ENCODE data around the gene SMURF1. TPM values are rescaled to one million over a fixed set of nuclear protein-coding genes. Genes with fewer than 3 reads are reported as not detected.
A peak's percentile ranks its signal among the peaks of the same experiment; 100 is the strongest.

Gene SMURF1
- 10 to 100 TPM; 26.8 to 44.7 (median 31.5) TPM for total RNA-seq

- TF ChIP-seq, protein P1, sequence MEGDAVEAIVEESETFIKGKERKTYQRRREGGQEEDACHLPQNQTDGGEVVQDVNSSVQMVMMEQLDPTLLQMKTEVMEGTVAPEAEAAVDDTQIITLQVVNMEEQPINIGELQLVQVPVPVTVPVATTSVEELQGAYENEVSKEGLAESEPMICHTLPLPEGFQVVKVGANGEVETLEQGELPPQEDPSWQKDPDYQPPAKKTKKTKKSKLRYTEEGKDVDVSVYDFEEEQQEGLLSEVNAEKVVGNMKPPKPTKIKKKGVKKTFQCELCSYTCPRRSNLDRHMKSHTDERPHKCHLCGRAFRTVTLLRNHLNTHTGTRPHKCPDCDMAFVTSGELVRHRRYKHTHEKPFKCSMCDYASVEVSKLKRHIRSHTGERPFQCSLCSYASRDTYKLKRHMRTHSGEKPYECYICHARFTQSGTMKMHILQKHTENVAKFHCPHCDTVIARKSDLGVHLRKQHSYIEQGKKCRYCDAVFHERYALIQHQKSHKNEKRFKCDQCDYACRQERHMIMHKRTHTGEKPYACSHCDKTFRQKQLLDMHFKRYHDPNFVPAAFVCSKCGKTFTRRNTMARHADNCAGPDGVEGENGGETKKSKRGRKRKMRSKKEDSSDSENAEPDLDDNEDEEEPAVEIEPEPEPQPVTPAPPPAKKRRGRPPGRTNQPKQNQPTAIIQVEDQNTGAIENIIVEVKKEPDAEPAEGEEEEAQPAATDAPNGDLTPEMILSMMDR (IDR thresholded peaks at IDR 0.05), result no peak
- no peak for TF ChIP-seq POLR2A (IDR thresholded peaks at IDR 0.05)
- 0 to 1% methylated on average over 8 of the region's 94 CpGs for WGBS, 2 donors
- peak within 1 kb of the TSS; percentile 95 for H3K4me3 ChIP-seq (ENCODE audit: low read depth, poor library complexity, severe bottlenecking)
- intact Hi-C loops (cut with DNase I; ENCODE audit: low total_unique reads), result no loop called here
- DNase-seq (ENCODE audit: low spot score in 2 of 2), result peak; percentile 58 to 94
These were observed at the start of gene SMURF1 for GRCh38 chr7:99143853-99144672. TSS of gene SMURF1 (minus strand) at chr7:99144108. CDS start at chr7:99143780, 328 bp downstream.

DNA sequence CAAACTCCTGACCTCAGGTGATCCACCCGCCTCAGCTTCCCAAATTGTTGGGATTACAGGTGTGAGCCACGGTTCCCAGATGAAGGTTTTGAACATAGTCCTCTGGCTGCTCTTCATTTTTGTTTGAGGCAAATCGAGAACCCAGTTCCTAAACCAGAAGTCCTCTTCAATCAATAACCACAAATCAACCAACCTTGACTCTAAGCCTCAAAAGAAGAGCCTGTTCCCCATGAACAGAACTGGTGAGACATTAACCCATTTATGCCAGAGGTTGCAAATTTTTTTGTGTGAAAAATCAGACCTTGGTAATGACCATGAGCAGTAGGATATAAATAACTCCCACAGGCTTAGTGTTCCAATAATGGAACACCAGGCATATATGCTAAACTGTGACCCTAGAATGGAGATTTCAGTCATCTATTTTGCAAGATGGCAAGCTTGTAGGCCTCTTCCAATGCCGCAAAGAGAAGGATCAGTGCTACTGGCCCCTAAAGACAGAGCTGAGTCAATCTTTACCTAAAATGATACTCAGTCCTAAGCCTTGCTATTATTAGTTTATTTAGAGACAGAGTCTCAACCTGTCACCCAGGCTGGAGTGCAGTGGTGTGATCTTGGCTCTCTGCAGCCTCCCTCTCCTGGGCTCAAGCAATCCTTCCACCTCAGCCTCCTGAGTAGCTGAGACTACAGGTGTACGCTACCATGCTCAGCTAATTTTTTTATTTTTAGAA is 48.1 kb upstream of the SMURF1 start:
- no peak overlapping the region for H3K4me3 ChIP-seq (ENCODE audit: low read depth, poor library complexity, severe bottlenecking)
- DNase-seq (ENCODE audit: low spot score in 2 of 2), result no peak
- TF ChIP-seq, protein P1 (IDR thresholded peaks at IDR 0.05), result no peak
- TF ChIP-seq POLR2A (IDR thresholded peaks at IDR 0.05), result no peak
- 88 to 95% methylated on average over 5 of the region's 5 CpGs for WGBS, 2 donors
- intact Hi-C loops (cut with DNase I; ENCODE audit: low total_unique reads), result no loop called here

GRCh38 chr7:99190359-99191009 is 46.6 kb upstream of the SMURF1 start:
- WGBS, 2 donors, result 71 to 73% methylated on average over 7 of the region's 7 CpGs
- H3K4me3 ChIP-seq (ENCODE audit: low read depth, poor library complexity, severe bottlenecking), result no peak overlapping the region
- TF ChIP-seq, protein P1 (IDR thresholded peaks at IDR 0.05), result peak in 1 of 3 donors; percentile 37
- TF ChIP-seq POLR2A (IDR thresholded peaks at IDR 0.05), result no peak
- intact Hi-C loops (cut with DNase I; ENCODE audit: low total_unique reads), result no loop called here
- no peak for DNase-seq (ENCODE audit: low spot score in 2 of 2)

- intact Hi-C loops (cut with DNase I; ENCODE audit: low total_unique reads), result no loop called here
- WGBS, 2 donors, result 91 to 94% methylated on average over 1 of the region's 1 CpG
These were observed 45.3 kb upstream of the SMURF1 start for GRCh38 chr7:99189222-99189621.

DNA sequence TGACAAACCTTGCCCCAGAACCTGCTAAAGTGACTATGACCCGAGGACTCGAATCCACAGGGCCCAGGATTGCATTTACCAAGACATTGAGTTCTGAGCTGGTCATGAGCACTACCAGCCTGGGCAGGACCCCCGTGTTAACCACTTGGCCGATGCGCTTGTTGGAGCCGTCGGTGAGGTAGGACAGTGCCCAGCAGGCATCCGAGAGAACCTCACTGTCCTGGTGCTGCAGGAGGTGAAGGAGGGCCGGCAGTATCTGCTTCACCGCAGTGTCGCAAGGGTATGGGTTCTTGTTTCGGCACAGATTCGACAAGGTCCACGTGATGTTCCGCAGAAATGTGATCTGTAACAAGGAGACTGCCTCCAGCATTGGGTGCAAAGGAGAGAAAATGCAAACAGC is 44.3 kb upstream of the SMURF1 start:
- no peak for DNase-seq (ENCODE audit: low spot score in 2 of 2)
- 89 to 93% methylated on average over 15 of the region's 15 CpGs for WGBS, 2 donors
- H3K4me3 ChIP-seq (ENCODE audit: low read depth, poor library complexity, severe bottlenecking), result no peak overlapping the region
- intact Hi-C loops (cut with DNase I; ENCODE audit: low total_unique reads), result no loop called here
- TF ChIP-seq, protein P1 (IDR thresholded peaks at IDR 0.05), result no peak
- no peak for TF ChIP-seq POLR2A (IDR thresholded peaks at IDR 0.05)

More at GRCh38 chr7:99189222-99189621, 45.3 kb upstream of the SMURF1 start:
- TF ChIP-seq, protein P1 (IDR thresholded peaks at IDR 0.05), result no peak
- no peak for TF ChIP-seq POLR2A (IDR thresholded peaks at IDR 0.05)
- no peak for DNase-seq (ENCODE audit: low spot score in 2 of 2)
- H3K4me3 ChIP-seq (ENCODE audit: low read depth, poor library complexity, severe bottlenecking), result no peak overlapping the region
